Brain microvascular endothelial cell (primary cell): ENCODE data around the gene CTU2.

Experiments used
- DNase-seq: peaks from one replicate; pipeline ENCODE4 v3.0.0-alpha.2; 2020
- H3K27ac ChIP-seq: fragments of 250-450 bp; sonication (Bioruptor Pico); 2 replicates; pipeline ENCODE4 v1.5.1; 2020; ENCODE audit warnings: mild to moderate bottlenecking, moderate library complexity
- H3K27me3 ChIP-seq: fragments of 250-450 bp; sonication (Bioruptor Pico); replicated peaks from 2 replicates; pipeline ENCODE4 v1.5.1; 2020; ENCODE audit warnings: mild to moderate bottlenecking
- H3K36me3 ChIP-seq: fragments of 250-450 bp; sonication (Bioruptor Pico); replicated peaks from 2 replicates; pipeline ENCODE4 v1.5.1; 2020; ENCODE audit warnings: mild to moderate bottlenecking
- H3K4me3 ChIP-seq: 2 replicates; pipeline ENCODE4 v1.5.1; 2011; ENCODE audit warnings: low read depth, mild to moderate bottlenecking, control low read depth, low read length, moderate library complexity
- in situ Hi-C: cut with HindIII; loops from 2 replicates; pipeline ENCODE4 v1.10.0; 2017; ENCODE audit warnings: low sequenced_read_pairs, low pct_ligation_motif_present
- TF ChIP-seq, protein P1 (sequence below): IDR thresholded peaks from 2 replicates; pipeline ENCODE4 v1.5.1; 2011; ENCODE audit warnings: low read depth, mild to moderate bottlenecking, moderate library complexity, low read length, control low read depth, inconsistent platforms; ENCODE audit errors: missing control alignments

The CTU2 gene

GRCh38 chr16:88739139-88739976, 33.1 kb downstream of the CTU2 start:
- H3K27me3 ChIP-seq: no peaks in the 10 kb centered on the region
- peaks cover 56% of the 10 kb centered on the region for H3K36me3 ChIP-seq
- DNase-seq: no peak
- no peak overlapping the region for H3K27ac ChIP-seq
- H3K4me3 ChIP-seq: no peak overlapping the region
- in situ Hi-C loops: no loop called here
- TF ChIP-seq, protein P1, sequence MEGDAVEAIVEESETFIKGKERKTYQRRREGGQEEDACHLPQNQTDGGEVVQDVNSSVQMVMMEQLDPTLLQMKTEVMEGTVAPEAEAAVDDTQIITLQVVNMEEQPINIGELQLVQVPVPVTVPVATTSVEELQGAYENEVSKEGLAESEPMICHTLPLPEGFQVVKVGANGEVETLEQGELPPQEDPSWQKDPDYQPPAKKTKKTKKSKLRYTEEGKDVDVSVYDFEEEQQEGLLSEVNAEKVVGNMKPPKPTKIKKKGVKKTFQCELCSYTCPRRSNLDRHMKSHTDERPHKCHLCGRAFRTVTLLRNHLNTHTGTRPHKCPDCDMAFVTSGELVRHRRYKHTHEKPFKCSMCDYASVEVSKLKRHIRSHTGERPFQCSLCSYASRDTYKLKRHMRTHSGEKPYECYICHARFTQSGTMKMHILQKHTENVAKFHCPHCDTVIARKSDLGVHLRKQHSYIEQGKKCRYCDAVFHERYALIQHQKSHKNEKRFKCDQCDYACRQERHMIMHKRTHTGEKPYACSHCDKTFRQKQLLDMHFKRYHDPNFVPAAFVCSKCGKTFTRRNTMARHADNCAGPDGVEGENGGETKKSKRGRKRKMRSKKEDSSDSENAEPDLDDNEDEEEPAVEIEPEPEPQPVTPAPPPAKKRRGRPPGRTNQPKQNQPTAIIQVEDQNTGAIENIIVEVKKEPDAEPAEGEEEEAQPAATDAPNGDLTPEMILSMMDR: no peak

- no peak for DNase-seq
- Histone ChIP-seq H3K27me3 (no peaks in the 10 kb centered on the region), H3K27ac (no peak overlapping the region), H3K4me3 (no peak overlapping the region), H3K36me3 (peaks cover 50% of the 10 kb centered on the region)
- in situ Hi-C loops: no loop called here
- TF ChIP-seq, protein P1: no peak
Measured at GRCh38 chr16:88739977-88740726, 33.8 kb downstream of the CTU2 start.

DNA sequence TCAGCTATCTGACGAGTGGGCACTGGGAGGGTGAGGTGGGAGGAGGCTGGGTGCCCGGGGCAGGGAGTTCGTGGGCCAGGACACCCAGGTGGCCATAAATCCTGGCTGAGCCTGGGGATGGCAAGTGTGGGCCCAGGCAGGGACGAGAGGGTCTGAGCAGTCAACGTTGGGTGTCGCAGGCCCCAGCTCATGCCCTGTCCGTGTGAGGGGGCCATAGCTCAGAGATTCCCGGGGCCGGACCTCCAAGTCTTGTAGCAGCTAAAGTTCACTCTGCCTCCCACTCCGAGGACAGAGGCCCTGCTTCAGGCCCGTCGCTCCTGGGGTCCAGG, 34.4 kb downstream of the CTU2 start:
- H3K27me3 ChIP-seq: no peaks in the 10 kb centered on the region
- no peak overlapping the region for H3K4me3 ChIP-seq
- TF ChIP-seq, protein P1: no peak
- in situ Hi-C loops: no loop called here
- DNase-seq: no peak
- no peak overlapping the region for H3K27ac ChIP-seq
- H3K36me3 ChIP-seq: peaks cover 45% of the 10 kb centered on the region

DNA sequence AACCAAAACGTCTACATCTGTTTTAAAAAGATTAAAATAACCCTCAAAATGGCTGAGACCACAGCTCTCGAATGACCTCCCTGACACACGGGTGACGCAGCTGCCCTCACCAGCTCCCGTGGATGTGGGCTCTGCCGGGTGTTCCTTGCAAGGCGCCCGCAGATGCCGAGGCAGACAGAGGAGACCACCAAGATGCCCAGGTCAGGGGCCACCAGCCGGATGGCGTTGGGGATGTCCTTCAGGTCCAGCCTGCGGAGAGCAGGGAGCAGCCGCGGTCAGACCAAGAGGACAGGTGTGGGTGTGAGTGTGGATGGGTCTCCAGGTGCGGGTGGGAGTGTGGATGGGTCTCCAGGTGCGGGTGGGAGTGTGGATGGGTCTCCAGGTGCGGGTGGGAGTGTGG, 35.1 kb downstream of the CTU2 start:
- DNase-seq: no peak
- Histone ChIP-seq H3K4me3 (no peak overlapping the region), H3K36me3 (peaks cover 40% of the 10 kb centered on the region), H3K27ac (no peak overlapping the region), H3K27me3 (no peaks in the 10 kb centered on the region)
- TF ChIP-seq, protein P1: no peak
- in situ Hi-C loops: no loop called here

DNA sequence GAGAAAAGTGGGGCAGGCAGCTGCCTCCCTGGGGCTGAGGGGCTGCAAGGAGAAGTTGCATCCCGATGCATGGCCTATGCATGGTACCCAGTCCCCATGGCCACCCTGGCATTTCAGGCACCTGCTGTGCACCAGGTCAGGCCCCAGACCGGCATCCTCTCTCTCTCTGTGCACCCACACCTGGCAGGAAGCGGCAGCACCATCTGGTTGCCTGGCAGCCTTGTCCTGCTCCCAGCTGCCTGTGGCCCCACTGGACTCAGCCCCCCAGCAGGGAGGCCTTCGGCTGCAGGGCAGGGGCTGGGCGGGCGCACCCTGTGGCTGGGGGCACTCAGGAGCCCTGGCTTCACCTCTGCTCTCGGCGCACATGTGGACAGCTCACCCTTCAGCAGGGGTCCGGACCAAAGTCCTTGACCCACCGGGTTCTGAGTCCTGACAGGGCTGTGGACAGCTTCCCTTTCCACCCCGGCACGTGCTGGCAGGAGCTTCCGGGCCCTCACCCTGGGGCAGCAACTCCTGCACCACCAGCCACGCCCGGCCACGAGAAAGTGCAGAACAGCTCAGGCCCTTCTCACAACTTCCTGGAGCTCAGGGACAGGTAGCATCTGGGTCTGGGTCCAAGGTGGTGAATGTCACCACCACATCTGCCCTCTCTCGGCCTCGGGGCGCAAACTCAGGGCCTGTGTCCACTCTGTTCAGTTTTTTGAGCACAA, 36.7 kb downstream of the CTU2 start:
- in situ Hi-C loops: no loop called here
- Histone ChIP-seq H3K27ac (no peak overlapping the region), H3K36me3 (peaks cover 36% of the 10 kb centered on the region)

More for the DNA sequence above, 36.7 kb downstream of the CTU2 start:
- TF ChIP-seq, protein P1: no peak
- no peak overlapping the region for H3K4me3 ChIP-seq
- no peak for DNase-seq
- no peaks in the 10 kb centered on the region for H3K27me3 ChIP-seq
